HG03097 (cell line): ENCODE results near the gene SPCS3.
"Not testable (repeated sequence)": the region's sequence is repeated elsewhere in the genome, so short reads cannot be mapped to it uniquely, and the experiment has no call there.

Experiments used
- ATAC-seq: cut with Tn5 transposase; IDR thresholded peaks from one replicate; pipeline ENCODE4 v1.9.1; 2021; ENCODE audit not compliant: unreplicated experiment, low FRiP score

Gene SPCS3

GRCh38 chr4:176302283-176303275 is 17.2 kb upstream of the SPCS3 start:
- no peak for ATAC-seq

GRCh38 chr4:176303938-176304337 is 15.8 kb upstream of the SPCS3 start:
- ATAC-seq = no peak

GRCh38 chr4:176306837-176307665 is 12.7 kb upstream of the SPCS3 start:
- no peak for ATAC-seq

GRCh38 chr4:176307666-176307930 is 12.2 kb upstream of the SPCS3 start:
- no peak for ATAC-seq

- peak; percentile 29 for ATAC-seq
Measured at GRCh38 chr4:176308441-176308840, 11.3 kb upstream of the SPCS3 start.

GRCh38 chr4:176309046-176309445 is 10.7 kb upstream of the SPCS3 start:
- ATAC-seq = peak; percentile 98

- no peak for ATAC-seq
Measured at GRCh38 chr4:176309772-176310171, 10.0 kb upstream of the SPCS3 start.

GRCh38 chr4:176313596-176314336 is 6.0 kb upstream of the SPCS3 start:
- no peak for ATAC-seq

GRCh38 chr4:176319151-176319703 is 539 bp upstream of the SPCS3 start:
- no peak for ATAC-seq

GRCh38 chr4:176320340-176320975 is 692 bp downstream of the SPCS3 start:
- peak; percentile 80 for ATAC-seq

GRCh38 chr4:176320976-176321361 is 1.2 kb downstream of the SPCS3 start:
- ATAC-seq = no peak

GRCh38 chr4:176321589-176321988 is 1.8 kb downstream of the SPCS3 start:
- ATAC-seq = no peak

- no peak for ATAC-seq
Measured at GRCh38 chr4:176323511-176324160, 3.9 kb downstream of the SPCS3 start.

- ATAC-seq = not testable (repeated sequence)
Measured at GRCh38 chr4:176324876-176325275, 5.1 kb downstream of the SPCS3 start.

- no peak for ATAC-seq
Measured at GRCh38 chr4:176333076-176333475, 13.3 kb downstream of the SPCS3 start.

- no peak for ATAC-seq
Measured at GRCh38 chr4:176334066-176334465, 14.3 kb downstream of the SPCS3 start.

GRCh38 chr4:176335421-176335820 is 15.7 kb downstream of the SPCS3 start:
- no peak for ATAC-seq

GRCh38 chr4:176339936-176340761 is 20.4 kb downstream of the SPCS3 start:
- no peak for ATAC-seq
